Measurements from ENCODE around the gene SLPI. TPM values are rescaled to one million over a fixed set of nuclear protein-coding genes. Genes with fewer than 3 reads are reported as not detected.
A peak's percentile ranks its signal among the peaks of the same experiment; 100 is the strongest.

Gene SLPI
- total and polyA plus RNA-seq, 2 of the 13 experiments (the other 11 are each of a cell fraction or from before 2014, with no cell fraction given), result 0.13 TPM; not detected in 1

DNA sequence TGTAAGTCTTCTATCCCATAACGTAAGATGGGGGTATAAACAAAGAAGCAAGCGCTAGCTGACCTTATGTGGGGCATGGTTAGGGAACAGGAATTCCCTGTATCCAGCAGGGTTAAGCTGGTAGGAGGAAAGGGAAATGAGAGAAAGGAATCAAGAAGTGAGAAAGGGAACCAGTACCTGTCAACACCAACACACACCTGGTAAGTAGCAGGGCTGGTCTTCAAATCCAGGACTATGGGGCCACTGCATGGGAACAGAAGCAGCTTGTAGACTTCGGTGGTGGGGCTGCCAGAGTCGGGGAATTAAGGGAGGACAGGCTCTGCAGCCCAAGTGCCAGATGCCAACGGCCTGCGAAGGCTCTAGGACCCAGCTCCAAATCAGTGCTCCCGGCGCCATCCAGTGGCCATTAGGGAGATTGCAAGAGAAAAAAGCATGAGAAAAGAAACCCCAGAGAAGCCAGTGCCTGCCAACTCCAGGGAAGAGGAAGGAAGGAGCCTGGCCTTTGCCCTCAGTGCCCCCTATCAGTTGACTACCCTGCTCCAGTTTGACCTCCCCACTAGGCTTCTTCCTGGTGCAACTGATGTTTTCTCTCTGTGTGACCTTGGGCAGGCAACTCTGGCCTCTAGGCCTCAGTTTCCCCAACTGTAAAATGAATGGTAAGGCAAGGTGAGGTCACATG, 36.5 kb upstream of the SLPI start (continued):
- TF ChIP-seq, protein P1, sequence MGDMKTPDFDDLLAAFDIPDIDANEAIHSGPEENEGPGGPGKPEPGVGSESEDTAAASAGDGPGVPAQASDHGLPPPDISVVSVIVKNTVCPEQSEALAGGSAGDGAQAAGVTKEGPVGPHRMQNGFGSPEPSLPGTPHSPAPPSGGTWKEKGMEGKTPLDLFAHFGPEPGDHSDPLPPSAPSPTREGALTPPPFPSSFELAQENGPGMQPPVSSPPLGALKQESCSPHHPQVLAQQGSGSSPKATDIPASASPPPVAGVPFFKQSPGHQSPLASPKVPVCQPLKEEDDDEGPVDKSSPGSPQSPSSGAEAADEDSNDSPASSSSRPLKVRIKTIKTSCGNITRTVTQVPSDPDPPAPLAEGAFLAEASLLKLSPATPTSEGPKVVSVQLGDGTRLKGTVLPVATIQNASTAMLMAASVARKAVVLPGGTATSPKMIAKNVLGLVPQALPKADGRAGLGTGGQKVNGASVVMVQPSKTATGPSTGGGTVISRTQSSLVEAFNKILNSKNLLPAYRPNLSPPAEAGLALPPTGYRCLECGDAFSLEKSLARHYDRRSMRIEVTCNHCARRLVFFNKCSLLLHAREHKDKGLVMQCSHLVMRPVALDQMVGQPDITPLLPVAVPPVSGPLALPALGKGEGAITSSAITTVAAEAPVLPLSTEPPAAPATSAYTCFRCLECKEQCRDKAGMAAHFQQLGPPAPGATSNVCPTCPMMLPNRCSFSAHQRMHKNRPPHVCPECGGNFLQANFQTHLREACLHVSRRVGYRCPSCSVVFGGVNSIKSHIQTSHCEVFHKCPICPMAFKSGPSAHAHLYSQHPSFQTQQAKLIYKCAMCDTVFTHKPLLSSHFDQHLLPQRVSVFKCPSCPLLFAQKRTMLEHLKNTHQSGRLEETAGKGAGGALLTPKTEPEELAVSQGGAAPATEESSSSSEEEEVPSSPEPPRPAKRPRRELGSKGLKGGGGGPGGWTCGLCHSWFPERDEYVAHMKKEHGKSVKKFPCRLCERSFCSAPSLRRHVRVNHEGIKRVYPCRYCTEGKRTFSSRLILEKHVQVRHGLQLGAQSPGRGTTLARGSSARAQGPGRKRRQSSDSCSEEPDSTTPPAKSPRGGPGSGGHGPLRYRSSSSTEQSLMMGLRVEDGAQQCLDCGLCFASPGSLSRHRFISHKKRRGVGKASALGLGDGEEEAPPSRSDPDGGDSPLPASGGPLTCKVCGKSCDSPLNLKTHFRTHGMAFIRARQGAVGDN (CRISPR knock-in tag; IDR thresholded peaks at IDR 0.05), result peak; percentile 28
- TF ChIP-seq, protein P2, sequence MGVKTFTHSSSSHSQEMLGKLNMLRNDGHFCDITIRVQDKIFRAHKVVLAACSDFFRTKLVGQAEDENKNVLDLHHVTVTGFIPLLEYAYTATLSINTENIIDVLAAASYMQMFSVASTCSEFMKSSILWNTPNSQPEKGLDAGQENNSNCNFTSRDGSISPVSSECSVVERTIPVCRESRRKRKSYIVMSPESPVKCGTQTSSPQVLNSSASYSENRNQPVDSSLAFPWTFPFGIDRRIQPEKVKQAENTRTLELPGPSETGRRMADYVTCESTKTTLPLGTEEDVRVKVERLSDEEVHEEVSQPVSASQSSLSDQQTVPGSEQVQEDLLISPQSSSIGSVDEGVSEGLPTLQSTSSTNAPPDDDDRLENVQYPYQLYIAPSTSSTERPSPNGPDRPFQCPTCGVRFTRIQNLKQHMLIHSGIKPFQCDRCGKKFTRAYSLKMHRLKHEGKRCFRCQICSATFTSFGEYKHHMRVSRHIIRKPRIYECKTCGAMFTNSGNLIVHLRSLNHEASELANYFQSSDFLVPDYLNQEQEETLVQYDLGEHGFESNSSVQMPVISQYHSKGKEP (CRISPR knock-in tag; IDR thresholded peaks at IDR 0.05), result no peak
- 0 out of 2 replicates have a peak, but pooled peaks have one; percentile 11 for TF ChIP-seq HDAC1 (CRISPR knock-in tag; IDR thresholded peaks at IDR 0.05)
- TF ChIP-seq KLF9 (CRISPR knock-in tag; IDR thresholded peaks at IDR 0.05; ENCODE audit: low read depth), result no peak
- TF ChIP-seq ZNF614 (CRISPR knock-in tag; IDR thresholded peaks at IDR 0.05; ENCODE audit: borderline replicate concordance), result 0 out of 2 replicates have a peak, but pooled peaks have one; percentile 42
- 0 out of 2 replicates have a peak, but pooled peaks have one; percentile 34 for TF ChIP-seq KLF13 (CRISPR knock-in tag; IDR thresholded peaks at IDR 0.05)
- 0 out of 4 replicates have a peak, but pooled peaks of 1 of the 2 experiments have one; percentile 33 for TF ChIP-seq KLF16 (CRISPR knock-in tag; IDR thresholded peaks at IDR 0.05)
- peak; percentile 21 for TF ChIP-seq YY1 (IDR thresholded peaks at IDR 0.05; ENCODE audit: insufficient read depth, insufficient replicate concordance, low read depth, low read length)
- TF ChIP-seq, protein P3, sequence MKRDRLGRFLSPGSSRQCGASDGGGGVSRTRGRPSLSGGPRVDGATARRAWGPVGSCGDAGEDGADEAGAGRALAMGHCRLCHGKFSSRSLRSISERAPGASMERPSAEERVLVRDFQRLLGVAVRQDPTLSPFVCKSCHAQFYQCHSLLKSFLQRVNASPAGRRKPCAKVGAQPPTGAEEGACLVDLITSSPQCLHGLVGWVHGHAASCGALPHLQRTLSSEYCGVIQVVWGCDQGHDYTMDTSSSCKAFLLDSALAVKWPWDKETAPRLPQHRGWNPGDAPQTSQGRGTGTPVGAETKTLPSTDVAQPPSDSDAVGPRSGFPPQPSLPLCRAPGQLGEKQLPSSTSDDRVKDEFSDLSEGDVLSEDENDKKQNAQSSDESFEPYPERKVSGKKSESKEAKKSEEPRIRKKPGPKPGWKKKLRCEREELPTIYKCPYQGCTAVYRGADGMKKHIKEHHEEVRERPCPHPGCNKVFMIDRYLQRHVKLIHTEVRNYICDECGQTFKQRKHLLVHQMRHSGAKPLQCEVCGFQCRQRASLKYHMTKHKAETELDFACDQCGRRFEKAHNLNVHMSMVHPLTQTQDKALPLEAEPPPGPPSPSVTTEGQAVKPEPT (CRISPR knock-in tag; IDR thresholded peaks at IDR 0.05; ENCODE audit: low read depth), result no peak; the same call in 1 of the 2 replicates
- TF ChIP-seq XRCC5 (optimal IDR thresholded peaks at IDR 0.05; ENCODE audit: low read length), result peak; percentile 98
- TF ChIP-seq, protein P4, sequence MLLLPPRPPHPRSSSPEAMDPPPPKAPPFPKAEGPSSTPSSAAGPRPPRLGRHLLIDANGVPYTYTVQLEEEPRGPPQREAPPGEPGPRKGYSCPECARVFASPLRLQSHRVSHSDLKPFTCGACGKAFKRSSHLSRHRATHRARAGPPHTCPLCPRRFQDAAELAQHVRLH (CRISPR knock-in tag; IDR thresholded peaks at IDR 0.05; ENCODE audit: borderline replicate concordance, low read depth), result no peak
- TF ChIP-seq IRF2 (CRISPR knock-in tag; IDR thresholded peaks at IDR 0.05), result no peak
- peak; percentile 21; the same call in 1 of the 2 replicates for TF ChIP-seq ZNF891 (CRISPR knock-in tag; IDR thresholded peaks at IDR 0.05)
- no peak for TF ChIP-seq ZFAT (CRISPR knock-in tag; conservative IDR thresholded peaks at IDR 0.05)
- 0 out of 2 replicates have a peak, but pooled peaks have one; percentile 37 for TF ChIP-seq KDM4B (CRISPR knock-in tag; IDR thresholded peaks at IDR 0.05)
- TF ChIP-seq ZNF782 (CRISPR knock-in tag; IDR thresholded peaks at IDR 0.05; ENCODE audit: borderline replicate concordance), result 0 out of 2 replicates have a peak, but pooled peaks have one; percentile 20
- no peak for TF ChIP-seq SRSF9 (IDR thresholded peaks at IDR 0.05; ENCODE audit: borderline replicate concordance, insufficient read depth, low read depth, low read length, poor library complexity, severe bottlenecking)
- TF ChIP-seq ZNF616 (CRISPR knock-in tag; IDR thresholded peaks at IDR 0.05; ENCODE audit: low read depth), result no peak
- TF ChIP-seq SMC3 (IDR thresholded peaks at IDR 0.05; ENCODE audit: low read length), result peak; percentile 82
- TF ChIP-seq ZNF33B (CRISPR knock-in tag; IDR thresholded peaks at IDR 0.05), result no peak
